ENCODE data around the gene CLCN4. TPM values are rescaled to one million over a fixed set of nuclear protein-coding genes. Genes with fewer than 3 reads are reported as not detected.

The CLCN4 gene
- total RNA-seq, 1 experiment from 2014 or later = 6.9 TPM

GRCh38 chrX:10282490-10282889, 125.7 kb downstream of the CLCN4 start:
- no peak overlapping the region for H3K14ac ChIP-seq (ENCODE audit: insufficient read depth, low read length)
- no peak overlapping the region for H2BK120ac ChIP-seq (ENCODE audit: low read depth, low read length, poor library complexity, severe bottlenecking)
- no peak overlapping the region for H3K4ac ChIP-seq (ENCODE audit: low read depth, low read length)
- no peak overlapping the region for H3T11ph ChIP-seq (ENCODE audit: low read length)
- no peak overlapping the region for H4K8ac ChIP-seq (replicated peaks; ENCODE audit: insufficient read length, low read depth, low read length)
- H3K4me1 Mint-ChIP-seq = peaks cover 0 to 2% of the 10 kb centered on the region in 2 experiments; a peak in 1 of 4 replicates
- no peak overlapping the region for H3K23ac ChIP-seq (ENCODE audit: insufficient read length, low read depth, low read length)
- H3K4me2 ChIP-seq (ENCODE audit: insufficient read depth, insufficient read length, low read length) = no peak overlapping the region
- no peak overlapping the region for H2BK12ac ChIP-seq (ENCODE audit: insufficient read length, low read depth, low read length)
- H4K91ac ChIP-seq (ENCODE audit: insufficient read length, low read depth, low read length) = no peak overlapping the region
- no peak overlapping the region for H2BK15ac ChIP-seq (ENCODE audit: low read depth, low read length)
- H2BK20ac ChIP-seq (ENCODE audit: low read depth, low read length, poor library complexity, severe bottlenecking) = no peak overlapping the region
- H4K5ac ChIP-seq (ENCODE audit: insufficient read length, low read depth, low read length) = no peak overlapping the region
- no peak overlapping the region for H3K9ac ChIP-seq (ENCODE audit: extremely low read depth, insufficient read length, low read length)
- H3K79me2 ChIP-seq (ENCODE audit: insufficient read depth, low read length) = no peaks in the 10 kb centered on the region
- no peak overlapping the region for H3K18ac ChIP-seq (ENCODE audit: insufficient read length, low read depth, low read length)
- H3K79me1 ChIP-seq (ENCODE audit: insufficient read depth, low read depth, low read length, poor library complexity, severe bottlenecking) = no peaks in the 10 kb centered on the region
- H2AFZ ChIP-seq (ENCODE audit: low read length) = no peak overlapping the region
- H2AK5ac ChIP-seq (ENCODE audit: insufficient read length, low read length) = no peak overlapping the region
- no peak overlapping the region for H3K56ac ChIP-seq (ENCODE audit: insufficient read length, low read depth, low read length)
- peaks cover 10% of the 10 kb centered on the region for H3K27me3 Mint-ChIP-seq (ENCODE audit: low read depth)
- H2BK5ac ChIP-seq (ENCODE audit: insufficient read length, low read length) = no peak overlapping the region
- TF ChIP-seq CTCF (conservative IDR thresholded peaks at IDR 0.05) = no peak
- H3K27ac ChIP-seq (ENCODE audit: insufficient read length, low read depth, low read length) = no peak overlapping the region
- no peak overlapping the region for H3K4me3 Mint-ChIP-seq
- H3K4me1 ChIP-seq (ENCODE audit: insufficient read depth, low read length) = no peaks in the 10 kb centered on the region
- peak; percentile 29 for DNase-seq
- H3K27ac Mint-ChIP-seq = no peak overlapping the region
- H3K23me2 ChIP-seq (ENCODE audit: insufficient read length, low read depth, low read length, poor library complexity, severe bottlenecking) = no peaks in the 10 kb centered on the region
- no peaks in the 10 kb centered on the region for H3K27me3 ChIP-seq (ENCODE audit: insufficient read depth, low read length)
- H3K9me3 Mint-ChIP-seq = peaks cover 33 to 39% of the 10 kb centered on the region in 2 experiments
- no peaks in the 10 kb centered on the region for H3K9me3 ChIP-seq (ENCODE audit: control insufficient read depth, low read depth, low read length)
- H3K36me3 Mint-ChIP-seq (ENCODE audit: insufficient read depth in 1 of 3, low read depth in 3 of 3) = peaks cover 0 to 5% (median 0%) of the 10 kb centered on the region in 3 experiments; a peak in 1 of 7 replicates
- H4K20me1 ChIP-seq (ENCODE audit: control insufficient read depth, insufficient read depth, insufficient read length) = no peaks in the 10 kb centered on the region
- no CpG with 5 or more reads among the region's 1 CpG for WGBS (ENCODE audit: extremely low coverage, insufficient read length, low lambda C conversion rate)
